Natural killer cell (primary cell): ENCODE data around the gene TPP1. TPM values are rescaled to one million over a fixed set of nuclear protein-coding genes. Genes with fewer than 3 reads are reported as not detected.

Experiments used
- ATAC-seq, 3 donors: fragments of 150-1000 bp in 2 of 3; fragments of 200-7000 bp in 1 of 3; cut with Tn5 transposase; 1 replicate in 1 of 3; 2 replicates in 2 of 3; pipeline ENCODE4 v1.10.0; 2021; ENCODE audit warnings: mild to moderate bottlenecking in 2 of 3, moderate library complexity in 2 of 3
- DNase-seq, 2 donors: peaks; one replicate each; pipeline versions ENCODE4 v3.0.0 to v3.0.0-alpha.2; 2013 to 2021; ENCODE audit warnings: mixed read lengths in 1 of 2
- H3K27ac ChIP-seq: one replicate; pipeline ENCODE4 v1.5.1; 2013; ENCODE audit warnings: mild to moderate bottlenecking, low read length
- H3K27me3 ChIP-seq: one replicate; pipeline ENCODE4 v1.6.1; 2013; ENCODE audit warnings: low read length; ENCODE audit not compliant: control insufficient read depth, insufficient read depth
- H3K36me3 ChIP-seq: one replicate; pipeline ENCODE4 v1.6.1; 2013; ENCODE audit warnings: low read length; ENCODE audit not compliant: control insufficient read depth, insufficient read depth
- H3K4me1 ChIP-seq: one replicate; pipeline ENCODE4 v1.6.1; 2013; ENCODE audit warnings: low read length; ENCODE audit not compliant: control insufficient read depth, insufficient read depth
- H3K4me3 ChIP-seq: one replicate; pipeline ENCODE4 v1.5.1; 2013; ENCODE audit warnings: low read length
- H3K9me3 ChIP-seq: one replicate; pipeline ENCODE4 v1.6.1; 2013; ENCODE audit warnings: low read length; ENCODE audit not compliant: control insufficient read depth, insufficient read depth
- H3K27ac Mint-ChIP-seq, 2 donors: one replicate each; pipeline ENCODE4 v1.8.0; 2022; ENCODE audit warnings: mild to moderate bottlenecking in 2 of 2, mixed read lengths in 2 of 2, moderate library complexity in 1 of 2
- H3K27me3 Mint-ChIP-seq, 2 donors: one replicate each; pipeline ENCODE4 v1.8.0; 2022; ENCODE audit warnings: low read depth in 2 of 2, mixed read lengths in 2 of 2
- H3K36me3 Mint-ChIP-seq: one replicate; pipeline ENCODE4 v1.8.0; 2022; ENCODE audit warnings: mixed read lengths
- H3K4me1 Mint-ChIP-seq, 2 donors: one replicate each; pipeline ENCODE4 v1.8.0; 2022; ENCODE audit warnings: mixed read lengths in 2 of 2
- H3K4me3 Mint-ChIP-seq: one replicate; pipeline ENCODE4 v1.8.0; 2022; ENCODE audit warnings: mild to moderate bottlenecking, moderate library complexity, mixed read lengths
- H3K9me3 Mint-ChIP-seq, 2 donors: one replicate each; pipeline ENCODE4 v1.8.0; 2022; ENCODE audit warnings: mixed read lengths in 2 of 2
- CTCF ChIP-seq: fragments of 200-600 bp; IDR thresholded peaks from one replicate; pipeline ENCODE4 v1.8.0; 2022; ENCODE audit warnings: antibody characterized with exemption
- WGBS: methylation state at CpG from one replicate; pipeline ENCODE4 v1.1.7; 2013; ENCODE audit warnings: missing lambda C conversion rate; ENCODE audit not compliant: insufficient coverage; 5-methylcytosine and 5-hydroxymethylcytosine counted together
- intact Hi-C: fragments of 100-400 bp; cut with micrococcal nuclease; formaldehyde crosslinking; loops from one replicate; pipeline ENCODE4 v1.14.2; 2022
- total RNA-seq, 4 donors: library from RNA; stranded (reverse); fragments of 120-200 nt in 1 of 4; gene quantifications; one replicate each; pipeline versions ENCODE4 v1.2.3 to v1.2.4, GENCODE V29; 2013 to 2022

The TPP1 gene
- total RNA-seq, 3 donors from 2014 or later (not counting 1 experiment from before 2014, with no cell fraction given), result 123 to 135 (median 131) TPM

- Histone ChIP-seq H3K4me3 (peak overlapping the region; percentile 65), H3K27ac (peak overlapping the region; percentile 95), H3K4me1 (peaks cover 49% of the 10 kb centered on the region), H3K36me3 (peaks cover 62% of the 10 kb centered on the region), H3K27me3 (no peaks in the 10 kb centered on the region), H3K9me3 (no peaks in the 10 kb centered on the region)
- under 1% methylated on average over 36 of the region's 36 CpGs for WGBS
- intact Hi-C loops, result loop anchor here (1.0 to 10.0 kb wide), 3 partner anchors 9 to 217 kb away; partner anchors contain the start of genes ILK, MRPL17, RRP8 and SMPD1
- no peaks in the 10 kb centered on the region for H3K27me3 Mint-ChIP-seq
- peaks cover 31 to 42% of the 10 kb centered on the region in 2 donors for H3K4me1 Mint-ChIP-seq
- H3K9me3 Mint-ChIP-seq, result no peaks in the 10 kb centered on the region
- no peaks in the 10 kb centered on the region for H3K36me3 Mint-ChIP-seq
- no peak for DNase-seq
- ATAC-seq, result peak in 1 of 3 donors; percentile 17
- no peak for TF ChIP-seq CTCF
- H3K27ac Mint-ChIP-seq, result no peak overlapping the region
- H3K4me3 Mint-ChIP-seq, result peak overlapping the region; percentile 84
These were observed 7.3 kb downstream of the TPP1 start for GRCh38 chr11:6611963-6612212.

- Mint-ChIP-seq H3K9me3 (no peaks in the 10 kb centered on the region), H3K27ac (no peak overlapping the region), H3K27me3 (no peaks in the 10 kb centered on the region), H3K4me1 (peaks cover 36 to 47% of the 10 kb centered on the region in 2 donors), H3K36me3 (no peaks in the 10 kb centered on the region), H3K4me3 (peak overlapping the region; percentile 84)
- 21% methylated on average over 39 of the region's 39 CpGs for WGBS
- Histone ChIP-seq H3K36me3 (peaks cover 57% of the 10 kb centered on the region), H3K4me1 (peaks cover 54% of the 10 kb centered on the region), H3K9me3 (no peaks in the 10 kb centered on the region), H3K27ac (peak overlapping the region; percentile 86), H3K27me3 (no peaks in the 10 kb centered on the region), H3K4me3 (peak overlapping the region; percentile 65)
- peak in 1 of 2 donors; percentile 57 for DNase-seq
- TF ChIP-seq CTCF, result no peak
- intact Hi-C loops, result loop anchor here (10.0 kb wide), 1 partner anchor 217 kb away; the partner anchor contains the start of gene SMPD1
- peak in 2 of 3 donors; percentile 4 to 9 for ATAC-seq
These were observed 7.9 kb downstream of the TPP1 start for GRCh38 chr11:6611092-6611962.

- Mint-ChIP-seq H3K4me3 (peak overlapping the region; percentile 84), H3K27me3 (no peaks in the 10 kb centered on the region), H3K9me3 (no peaks in the 10 kb centered on the region), H3K4me1 (peaks cover 42 to 49% of the 10 kb centered on the region in 2 donors), H3K36me3 (no peaks in the 10 kb centered on the region), H3K27ac (no peak overlapping the region)
- TF ChIP-seq CTCF, result no peak
- H3K27me3 ChIP-seq, result no peaks in the 10 kb centered on the region
- H3K4me1 ChIP-seq, result peaks cover 61% of the 10 kb centered on the region
- intact Hi-C loops, result loop anchor here (10.0 kb wide), 1 partner anchor 216 kb away; the partner anchor contains the start of gene SMPD1
- 96% methylated on average over 6 of the region's 6 CpGs for WGBS
- H3K9me3 ChIP-seq, result no peaks in the 10 kb centered on the region
- no peak overlapping the region for H3K4me3 ChIP-seq
- DNase-seq, result no peak
- H3K36me3 ChIP-seq, result peaks cover 50% of the 10 kb centered on the region
- no peak for ATAC-seq
- H3K27ac ChIP-seq, result peak overlapping the region; percentile 86
These were observed 8.6 kb downstream of the TPP1 start for GRCh38 chr11:6610591-6610990.
